ENCODE results near the gene EZH2.

The EZH2 gene

DNA sequence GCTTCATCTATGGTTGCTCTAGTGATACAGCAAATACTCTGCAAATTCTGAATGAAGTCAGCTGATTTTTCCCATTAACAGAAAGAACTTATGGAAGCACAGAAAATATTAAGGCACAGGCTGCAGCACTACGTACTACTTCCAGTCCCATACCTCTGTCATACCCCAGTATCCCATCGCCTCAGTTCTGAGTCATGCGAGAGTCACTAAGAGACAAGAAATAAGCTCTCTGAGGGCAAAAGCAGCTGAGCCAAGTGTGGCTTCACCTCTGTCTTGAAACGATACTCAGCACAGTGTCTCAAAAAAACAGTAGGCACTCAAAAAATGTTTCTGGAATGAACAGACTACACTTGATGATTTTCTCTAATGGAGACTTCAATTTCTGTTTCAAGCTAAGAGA is 48.2 kb downstream of the EZH2 start:
- peaks cover 0 to 99% (median 75%) of the 10 kb centered on the region in 11 experiments; a peak in 20 of 22 replicates for H3K36me3 ChIP-seq
- no peak overlapping the region for H3K4me2 ChIP-seq
- no peak for TF ChIP-seq Cebpa-rat (IDR thresholded peaks at IDR 0.05)
- H3K27ac ChIP-seq, result no peak overlapping the region
- H4K20me1 ChIP-seq, result peaks cover 0 to 69% (median 47%) of the 10 kb centered on the region in 11 experiments; a peak in 15 of 22 replicates
- peaks cover 0 to 49% (median 26%) of the 10 kb centered on the region in 11 experiments; a peak in 12 of 22 replicates for H3K9me3 ChIP-seq (replicated peaks in 1 of 11)
- H3K9ac ChIP-seq, result no peak overlapping the region
- H3K4me3 ChIP-seq, result no peak overlapping the region
- H3K27me3 ChIP-seq, result no peaks in the 10 kb centered on the region
- H3K4me1 ChIP-seq, result peaks cover 13 to 26% (median 21%) of the 10 kb centered on the region in 10 experiments

GRCh38 chr7:148834605-148835004 is 49.5 kb downstream of the EZH2 start:
- Histone ChIP-seq H3K4me3 (no peak overlapping the region), H3K9me3 (replicated peaks in 1 of 11) (peaks cover 0 to 37% (median 20%) of the 10 kb centered on the region in 11 experiments; a peak in 12 of 22 replicates), H3K9ac (no peak overlapping the region), H3K4me2 (no peak overlapping the region), H3K27me3 (no peaks in the 10 kb centered on the region), H3K4me1 (peaks cover 8 to 15% (median 12%) of the 10 kb centered on the region in 10 experiments), H3K27ac (no peak overlapping the region), H4K20me1 (peaks cover 0 to 75% (median 49%) of the 10 kb centered on the region in 11 experiments; a peak in 15 of 22 replicates), H3K36me3 (peaks cover 0 to 99% (median 85%) of the 10 kb centered on the region in 11 experiments; a peak in 21 of 22 replicates)
- no peak for TF ChIP-seq Cebpa-rat (IDR thresholded peaks at IDR 0.05)

GRCh38 chr7:148831782-148832181 is 52.3 kb downstream of the EZH2 start:
- Histone ChIP-seq H3K27ac (no peak overlapping the region), H3K9ac (no peak overlapping the region), H4K20me1 (peaks cover 0 to 64% (median 51%) of the 10 kb centered on the region in 11 experiments; a peak in 15 of 22 replicates), H3K4me3 (no peak overlapping the region), H3K9me3 (replicated peaks in 1 of 11) (peaks cover 0 to 10% (median 0%) of the 10 kb centered on the region in 11 experiments; a peak in 6 of 22 replicates), H3K36me3 (peaks cover 17 to 99% (median 94%) of the 10 kb centered on the region in 11 experiments), H3K4me1 (peaks cover 0 to 5% (median 0%) of the 10 kb centered on the region in 10 experiments; a peak in 3 of 20 replicates), H3K4me2 (no peak overlapping the region), H3K27me3 (no peaks in the 10 kb centered on the region)
- TF ChIP-seq Cebpa-rat (IDR thresholded peaks at IDR 0.05), result no peak

- H3K4me3 ChIP-seq, result no peak overlapping the region
- TF ChIP-seq Cebpa-rat (IDR thresholded peaks at IDR 0.05), result no peak
- peaks cover 22 to 99% (median 94%) of the 10 kb centered on the region in 11 experiments for H3K36me3 ChIP-seq
- no peak overlapping the region for H3K4me2 ChIP-seq
- H3K9me3 ChIP-seq (replicated peaks in 1 of 11), result peaks cover 0 to 4% (median 0%) of the 10 kb centered on the region in 11 experiments; a peak in 2 of 22 replicates
- H3K27ac ChIP-seq, result no peak overlapping the region
- H3K9ac ChIP-seq, result no peak overlapping the region
- H3K4me1 ChIP-seq, result no peaks in the 10 kb centered on the region
- no peaks in the 10 kb centered on the region for H3K27me3 ChIP-seq
- H4K20me1 ChIP-seq, result peaks cover 0 to 57% (median 47%) of the 10 kb centered on the region in 11 experiments; a peak in 14 of 22 replicates
Observed at GRCh38 chr7:148830897-148831692, 53.0 kb downstream of the EZH2 start.

GRCh38 chr7:148828965-148829364 is 55.1 kb downstream of the EZH2 start:
- peaks cover 22 to 99% (median 94%) of the 10 kb centered on the region in 11 experiments for H3K36me3 ChIP-seq
- H3K4me3 ChIP-seq, result no peak overlapping the region
- no peak for TF ChIP-seq Cebpa-rat (IDR thresholded peaks at IDR 0.05)
- H3K27me3 ChIP-seq, result no peaks in the 10 kb centered on the region
- peaks cover 0 to 45% (median 28%) of the 10 kb centered on the region in 11 experiments; a peak in 11 of 22 replicates for H4K20me1 ChIP-seq
- peaks cover 0 to under 1% (median 0%) of the 10 kb centered on the region in 10 experiments; a peak in 1 of 20 replicates for H3K4me1 ChIP-seq
- H3K9ac ChIP-seq, result no peak overlapping the region
- H3K27ac ChIP-seq, result no peak overlapping the region
- H3K9me3 ChIP-seq (replicated peaks in 1 of 11), result no peaks in the 10 kb centered on the region
- H3K4me2 ChIP-seq, result no peak overlapping the region

GRCh38 chr7:148825338-148825737 is 58.8 kb downstream of the EZH2 start:
- peaks cover 22 to 98% (median 85%) of the 10 kb centered on the region in 11 experiments for H3K36me3 ChIP-seq

DNA sequence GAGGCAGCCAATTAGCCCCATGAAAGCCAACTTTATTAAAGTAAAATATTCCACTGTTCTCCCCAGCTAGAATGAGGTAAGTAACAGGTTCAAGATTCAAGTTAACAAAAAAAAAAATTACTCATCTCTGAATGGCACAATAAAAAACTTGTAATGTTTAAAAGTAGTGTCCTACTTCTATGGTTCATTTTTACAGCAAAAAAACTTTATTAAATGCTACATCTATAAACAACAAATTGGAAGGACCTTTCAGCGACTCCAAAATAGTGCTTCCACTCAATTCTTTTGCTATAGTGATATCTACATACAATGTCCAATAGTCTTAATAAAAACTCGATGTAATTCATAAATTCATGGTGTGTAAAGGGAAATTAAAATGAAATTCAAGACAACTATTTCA is 59.2 kb downstream of the EZH2 start:
- Histone ChIP-seq H3K36me3 (peaks cover 22 to 98% (median 84%) of the 10 kb centered on the region in 11 experiments), H4K20me1 (peaks cover 0 to 26% (median 0%) of the 10 kb centered on the region in 11 experiments; a peak in 6 of 22 replicates), H3K27ac (no peak overlapping the region), H3K9ac (no peak overlapping the region), H3K4me1 (peaks cover 7 to 24% (median 18%) of the 10 kb centered on the region in 10 experiments; a peak in 18 of 20 replicates), H3K27me3 (no peaks in the 10 kb centered on the region), H3K9me3 (replicated peaks in 1 of 11) (no peaks in the 10 kb centered on the region), H3K4me3 (no peak overlapping the region), H3K4me2 (no peak overlapping the region)
- no peak for TF ChIP-seq Cebpa-rat (IDR thresholded peaks at IDR 0.05)

More at GRCh38 chr7:148825338-148825737, 58.8 kb downstream of the EZH2 start:
- no peak for TF ChIP-seq Cebpa-rat (IDR thresholded peaks at IDR 0.05)
- Histone ChIP-seq H3K4me1 (peaks cover 2 to 24% (median 18%) of the 10 kb centered on the region in 10 experiments; a peak in 18 of 20 replicates), H3K27ac (no peak overlapping the region), H3K27me3 (no peaks in the 10 kb centered on the region), H3K4me3 (no peak overlapping the region), H4K20me1 (peaks cover 0 to 26% (median 0%) of the 10 kb centered on the region in 11 experiments; a peak in 6 of 22 replicates), H3K9me3 (replicated peaks in 1 of 11) (no peaks in the 10 kb centered on the region), H3K4me2 (no peak overlapping the region), H3K9ac (no peak overlapping the region)

- no peak for TF ChIP-seq Cebpa-rat (IDR thresholded peaks at IDR 0.05)
- peaks cover 0 to 16% (median 0%) of the 10 kb centered on the region in 11 experiments; a peak in 6 of 22 replicates for H4K20me1 ChIP-seq
- H3K4me1 ChIP-seq, result peaks cover 8 to 24% (median 18%) of the 10 kb centered on the region in 10 experiments; a peak in 18 of 20 replicates
- H3K27ac ChIP-seq, result no peak overlapping the region
- no peak overlapping the region for H3K9ac ChIP-seq
- peaks cover 27 to 98% (median 84%) of the 10 kb centered on the region in 11 experiments for H3K36me3 ChIP-seq
- H3K4me2 ChIP-seq, result no peak overlapping the region
- no peak overlapping the region for H3K4me3 ChIP-seq
- no peaks in the 10 kb centered on the region for H3K27me3 ChIP-seq
- H3K9me3 ChIP-seq (replicated peaks in 1 of 11), result no peaks in the 10 kb centered on the region
Observed at GRCh38 chr7:148821422-148821821, 62.7 kb downstream of the EZH2 start.
